PC-3 (cell line): ENCODE data around the gene GPC3. TPM values are rescaled to one million over a fixed set of nuclear protein-coding genes. Genes with fewer than 3 reads are reported as not detected.

ENCODE experiments used
- ATAC-seq: fragments of 200-7000 bp; cut with Tn5 transposase; 2 replicates; pipeline ENCODE4 v1.9.1; 2020; ENCODE audit warnings: mild to moderate bottlenecking, moderate library complexity
- BruUV-seq: library from RNA; stranded (reverse); fragments of 400-500 nt; replicated peaks from 2 replicates; lab custom pipeline; 2021; lab: Mats Ljungman, UMichigan
- CTCF ChIA-PET: fragments of 300-600 bp; sonication (Branson Sonifier 250); formaldehyde crosslinking; loops from one replicate; lab custom pipeline; 2022; ENCODE audit warnings: antibody characterized with exemption; lab: Charles Lee
- POLR2A ChIA-PET: fragments of 300-600 bp; sonication (Branson Sonifier 250); formaldehyde crosslinking; loops from one replicate; lab custom pipeline; 2022; ENCODE audit warnings: antibody characterized with exemption; ENCODE audit not compliant: unreplicated experiment; lab: Charles Lee
- DNase-seq: peaks from one replicate; pipeline ENCODE4 v3.0.0-alpha.2; 2015
- H2AFZ ChIP-seq: fragments of 300-600 bp; sonication (generic); 2 replicates; pipeline ENCODE4 v1.6.0; 2016; ENCODE audit warnings: antibody characterized with exemption, low read length
- H3F3A ChIP-seq: fragments of 300-600 bp; sonication (generic); one replicate; pipeline ENCODE4 v1.6.0; 2017; ENCODE audit warnings: antibody characterized with exemption, low read length, control low read depth, mild to moderate bottlenecking; ENCODE audit not compliant: unreplicated experiment
- H3K27ac ChIP-seq: fragments of 300-600 bp; sonication (generic); 2 replicates; pipeline ENCODE4 v1.5.1; 2016; ENCODE audit warnings: mild to moderate bottlenecking, low read length
- H3K27me3 ChIP-seq: fragments of 300-600 bp; sonication (generic); 2 replicates; pipeline ENCODE4 v1.6.1; 2016; ENCODE audit warnings: low read length, mixed read lengths
- H3K36me3 ChIP-seq: fragments of 300-600 bp; sonication (generic); 2 replicates; pipeline ENCODE4 v1.6.1; 2016; ENCODE audit warnings: low read depth, mixed run types, low read length, mixed read lengths
- H3K4me1 ChIP-seq: fragments of 300-600 bp; sonication (generic); 2 replicates; pipeline ENCODE4 v1.5.1; 2016; ENCODE audit warnings: low read length; ENCODE audit not compliant: insufficient read depth
- H3K4me2 ChIP-seq: fragments of 300-600 bp; sonication (generic); 2 replicates; pipeline ENCODE4 v1.6.0; 2016; ENCODE audit warnings: low read length
- H3K4me3 ChIP-seq: fragments of 300-600 bp; sonication (generic); 2 replicates; pipeline ENCODE4 v1.5.1; 2016; ENCODE audit warnings: mild to moderate bottlenecking, low read length, mixed read lengths
- H3K79me2 ChIP-seq: fragments of 300-600 bp; sonication (generic); 2 replicates; pipeline ENCODE4 v1.6.1; 2017; ENCODE audit warnings: low read length, mixed read lengths
- H3K9ac ChIP-seq: fragments of 300-600 bp; sonication (generic); 2 replicates; pipeline ENCODE4 v1.6.0; 2016; ENCODE audit warnings: mild to moderate bottlenecking, low read length
- H3K9me2 ChIP-seq: fragments of 300-600 bp; sonication (generic); replicated peaks from 2 replicates; pipeline ENCODE4 v1.6.1; 2016; ENCODE audit warnings: mixed run types, low read length, mixed read lengths
- H3K9me3 ChIP-seq: fragments of 300-600 bp; sonication (generic); 2 replicates; pipeline ENCODE4 v1.6.1; 2016; ENCODE audit warnings: low read length, mixed read lengths
- H4K20me1 ChIP-seq: fragments of 300-600 bp; sonication (generic); 2 replicates; pipeline ENCODE4 v1.6.1; 2016; ENCODE audit warnings: low read length, mixed read lengths
- CTCF ChIP-seq: fragments of 300-600 bp; sonication (generic); conservative IDR thresholded peaks from 2 replicates; pipeline ENCODE4 v1.5.1; 2017; ENCODE audit warnings: antibody characterized with exemption, low read depth, mild to moderate bottlenecking, low read length
- EZH2 ChIP-seq: fragments of 300-600 bp; sonication (generic); IDR thresholded peaks from one replicate; pipeline ENCODE4 v1.6.1; 2017; ENCODE audit warnings: antibody characterized with exemption, mild to moderate bottlenecking, low read length; ENCODE audit not compliant: unreplicated experiment
- EZH2phosphoT487 ChIP-seq: fragments of 300-600 bp; sonication (generic); IDR thresholded peaks from 2 replicates; pipeline ENCODE4 v1.6.1; 2018; ENCODE audit warnings: mild to moderate bottlenecking, antibody characterized with exemption, low read length, borderline replicate concordance
- intact Hi-C: fragments of 100-400 bp; cut with micrococcal nuclease; formaldehyde crosslinking; loops from 2 replicates; pipeline ENCODE4 v1.9.0; 2023
- total RNA-seq: library from RNA; depleted of rRNA; stranded (reverse); fragments of >200 nt; gene quantifications from 2 replicates; pipeline ENCODE4 v1.2.3, GENCODE V29; 2014

GPC3 gene
- total RNA-seq, 1 experiment from 2014 or later, result not detected

GRCh38 chrX:133587071-133587470 is 398.3 kb downstream of the GPC3 start:
- no peaks in the 10 kb centered on the region for H3K27me3 ChIP-seq
- POLR2A ChIA-PET, result no interaction called here
- H3K4me1 ChIP-seq, result no peaks in the 10 kb centered on the region
- no peak overlapping the region for H2AFZ ChIP-seq
- H3K36me3 ChIP-seq, result no peaks in the 10 kb centered on the region
- BruUV-seq, result no TSS peak
- H3K9ac ChIP-seq, result no peak overlapping the region
- peak; percentile 9 for DNase-seq
- intact Hi-C loops, result no loop called here
- H3K4me2 ChIP-seq, result no peak overlapping the region
- TF ChIP-seq CTCF (no peak), EZH2 (no peak), EZH2phosphoT487 (no peak)
- ATAC-seq, result no peak
- CTCF ChIA-PET, result no interaction called here
- no peaks in the 10 kb centered on the region for H3F3A ChIP-seq
- H3K4me3 ChIP-seq, result no peak overlapping the region
- H3K27ac ChIP-seq, result no peak overlapping the region
- H3K79me2 ChIP-seq, result no peaks in the 10 kb centered on the region
- H3K9me3 ChIP-seq, result no peaks in the 10 kb centered on the region
- H4K20me1 ChIP-seq, result no peaks in the 10 kb centered on the region
- no peaks in the 10 kb centered on the region for H3K9me2 ChIP-seq

- no peaks in the 10 kb centered on the region for H3K79me2 ChIP-seq
- POLR2A ChIA-PET, result no interaction called here
- H2AFZ ChIP-seq, result no peak overlapping the region
- DNase-seq, result no peak
- no peaks in the 10 kb centered on the region for H3F3A ChIP-seq
- H3K27ac ChIP-seq, result no peak overlapping the region
- H3K4me2 ChIP-seq, result no peak overlapping the region
- CTCF ChIA-PET, result no interaction called here
- no TSS peak for BruUV-seq
- no peaks in the 10 kb centered on the region for H3K9me3 ChIP-seq
- no peaks in the 10 kb centered on the region for H3K9me2 ChIP-seq
- ATAC-seq, result no peak
- H4K20me1 ChIP-seq, result no peaks in the 10 kb centered on the region
- no peak overlapping the region for H3K4me3 ChIP-seq
- intact Hi-C loops, result no loop called here
- H3K36me3 ChIP-seq, result no peaks in the 10 kb centered on the region
- H3K27me3 ChIP-seq, result no peaks in the 10 kb centered on the region
- no peak for TF ChIP-seq EZH2phosphoT487
- no peak for TF ChIP-seq CTCF
- TF ChIP-seq EZH2, result no peak
- H3K9ac ChIP-seq, result no peak overlapping the region
- H3K4me1 ChIP-seq, result no peaks in the 10 kb centered on the region
Observed at GRCh38 chrX:133586443-133586842, 399.0 kb downstream of the GPC3 start.

- ChIA-PET POLR2A (no interaction called here), CTCF (no interaction called here)
- no peak overlapping the region for H3K4me3 ChIP-seq
- no peak overlapping the region for H3K27ac ChIP-seq
- no peaks in the 10 kb centered on the region for H3K36me3 ChIP-seq
- BruUV-seq, result no TSS peak
- intact Hi-C loops, result no loop called here
- H3K79me2 ChIP-seq, result no peaks in the 10 kb centered on the region
- DNase-seq, result no peak
- no peak overlapping the region for H3K4me2 ChIP-seq
- H4K20me1 ChIP-seq, result no peaks in the 10 kb centered on the region
- TF ChIP-seq CTCF, result no peak
- TF ChIP-seq EZH2, result no peak
- TF ChIP-seq EZH2phosphoT487, result no peak
- no peaks in the 10 kb centered on the region for H3K9me3 ChIP-seq
- no peak overlapping the region for H2AFZ ChIP-seq
- no peak overlapping the region for H3K9ac ChIP-seq
- no peaks in the 10 kb centered on the region for H3K9me2 ChIP-seq
- peaks cover 11% of the 10 kb centered on the region for H3K4me1 ChIP-seq
- no peaks in the 10 kb centered on the region for H3K27me3 ChIP-seq
- no peaks in the 10 kb centered on the region for H3F3A ChIP-seq
- no peak for ATAC-seq
Observed at GRCh38 chrX:133583825-133584224, 401.6 kb downstream of the GPC3 start.
